WTC11 (cell line): ENCODE measurements around the gene TXNRD1.

Experiments
- CREM ChIP-seq: sonication (generic); formaldehyde crosslinking; IDR thresholded peaks from 2 replicates; pipeline ENCODE4 v1.8.1; 2022; ENCODE audit warnings: mild to moderate bottlenecking, missing genetic modification reagents, moderate library complexity
- CTCF ChIP-seq: fragments of 200-600 bp; IDR thresholded peaks from 2 replicates; pipeline ENCODE4 v1.8.0; 2022; ENCODE audit warnings: antibody characterized with exemption
- ESRRA ChIP-seq: sonication (generic); formaldehyde crosslinking; IDR thresholded peaks from 2 replicates; pipeline ENCODE4 v1.8.1; 2022; ENCODE audit warnings: mild to moderate bottlenecking, missing genetic modification reagents, borderline replicate concordance
- NR2C2 ChIP-seq: sonication (generic); formaldehyde crosslinking; IDR thresholded peaks from 2 replicates; pipeline ENCODE4 v1.8.0; 2022; ENCODE audit warnings: mild to moderate bottlenecking, missing genetic modification reagents
- SP1 ChIP-seq: sonication (generic); formaldehyde crosslinking; conservative IDR thresholded peaks from 2 replicates; pipeline ENCODE4 v1.8.1; 2022; ENCODE audit warnings: missing genetic modification reagents
- ZNF263 ChIP-seq: sonication (generic); formaldehyde crosslinking; IDR thresholded peaks from 2 replicates; pipeline ENCODE4 v1.8.1; 2022; ENCODE audit warnings: low read depth, mild to moderate bottlenecking, moderate library complexity, missing genetic modification reagents
- ZNF281 ChIP-seq: sonication (generic); formaldehyde crosslinking; IDR thresholded peaks from 2 replicates; pipeline ENCODE4 v1.8.0; 2023; ENCODE audit warnings: mild to moderate bottlenecking, missing genetic modification reagents
- ZNF532 ChIP-seq: fragments of 250-450 bp; sonication (Bioruptor Pico); IDR thresholded peaks from 2 replicates; pipeline ENCODE4 v1.9.0; 2021; ENCODE audit warnings: mild to moderate bottlenecking, borderline replicate concordance
- ZNF671 ChIP-seq: fragments of 250-450 bp; sonication (Bioruptor Pico); IDR thresholded peaks from 2 replicates; pipeline ENCODE4 v1.8.0; 2021; ENCODE audit warnings: mild to moderate bottlenecking
- TF ChIP-seq, protein P1 (sequence below): sonication (generic); formaldehyde crosslinking; IDR thresholded peaks from 2 replicates; pipeline ENCODE4 v1.8.0; 2022; ENCODE audit warnings: mild to moderate bottlenecking, missing genetic modification reagents
- TF ChIP-seq, protein P2 (sequence below): sonication (generic); formaldehyde crosslinking; IDR thresholded peaks from 2 replicates; pipeline ENCODE4 v1.8.1; 2023; ENCODE audit warnings: mild to moderate bottlenecking, missing genetic modification reagents, moderate library complexity
- TF ChIP-seq, protein P3 (sequence below): sonication (generic); formaldehyde crosslinking; IDR thresholded peaks from 2 replicates; pipeline ENCODE4 v1.8.1; 2023; ENCODE audit warnings: mild to moderate bottlenecking, missing genetic modification reagents
- TF ChIP-seq, protein P4 (sequence below): sonication (generic); formaldehyde crosslinking; IDR thresholded peaks from 2 replicates; pipeline ENCODE4 v1.8.1; 2022; ENCODE audit warnings: mild to moderate bottlenecking, moderate library complexity, missing genetic modification reagents

DNA sequence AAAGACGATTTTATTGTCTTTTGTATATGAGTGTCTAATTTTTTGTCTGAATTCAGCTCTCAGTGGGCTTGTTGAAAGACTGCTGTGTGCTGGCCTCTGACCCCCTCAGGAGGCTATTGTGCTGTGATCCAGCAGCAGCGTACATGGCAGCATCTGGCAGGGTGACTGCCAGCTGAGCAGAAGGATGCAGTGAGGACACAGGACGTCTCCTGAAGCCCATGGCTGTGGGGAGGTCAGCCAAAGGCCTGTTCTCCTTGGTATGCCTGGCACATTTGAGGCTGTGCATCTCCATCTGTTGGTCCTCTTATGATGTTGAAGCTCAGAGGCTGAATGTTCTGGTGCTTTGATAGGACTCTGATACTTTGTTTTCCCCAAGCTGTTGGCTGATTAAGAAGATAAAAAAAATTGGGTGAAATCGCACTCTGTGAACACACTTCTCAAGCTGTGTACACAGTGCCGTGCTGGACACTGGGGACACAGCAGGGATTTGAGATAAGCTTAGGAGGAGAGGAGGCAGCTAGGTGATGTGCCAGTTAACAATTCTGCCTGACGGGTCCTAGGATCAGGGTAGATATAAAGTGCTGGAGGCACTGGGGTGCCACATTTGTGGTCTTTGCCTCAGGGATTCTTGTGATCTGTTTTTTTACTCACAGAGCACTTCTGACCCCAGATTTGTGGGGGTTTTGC is 125.5 kb downstream of the TXNRD1 start:
- no peak for TF ChIP-seq CTCF
- TF ChIP-seq, protein P1, sequence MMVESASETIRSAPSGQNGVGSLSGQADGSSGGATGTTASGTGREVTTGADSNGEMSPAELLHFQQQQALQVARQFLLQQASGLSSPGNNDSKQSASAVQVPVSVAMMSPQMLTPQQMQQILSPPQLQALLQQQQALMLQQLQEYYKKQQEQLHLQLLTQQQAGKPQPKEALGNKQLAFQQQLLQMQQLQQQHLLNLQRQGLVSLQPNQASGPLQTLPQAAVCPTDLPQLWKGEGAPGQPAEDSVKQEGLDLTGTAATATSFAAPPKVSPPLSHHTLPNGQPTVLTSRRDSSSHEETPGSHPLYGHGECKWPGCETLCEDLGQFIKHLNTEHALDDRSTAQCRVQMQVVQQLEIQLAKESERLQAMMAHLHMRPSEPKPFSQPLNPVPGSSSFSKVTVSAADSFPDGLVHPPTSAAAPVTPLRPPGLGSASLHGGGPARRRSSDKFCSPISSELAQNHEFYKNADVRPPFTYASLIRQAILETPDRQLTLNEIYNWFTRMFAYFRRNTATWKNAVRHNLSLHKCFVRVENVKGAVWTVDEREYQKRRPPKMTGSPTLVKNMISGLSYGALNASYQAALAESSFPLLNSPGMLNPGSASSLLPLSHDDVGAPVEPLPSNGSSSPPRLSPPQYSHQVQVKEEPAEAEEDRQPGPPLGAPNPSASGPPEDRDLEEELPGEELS (CRISPR knock-in tag) = no peak
- TF ChIP-seq ESRRA (CRISPR knock-in tag) = no peak
- TF ChIP-seq, protein P2, sequence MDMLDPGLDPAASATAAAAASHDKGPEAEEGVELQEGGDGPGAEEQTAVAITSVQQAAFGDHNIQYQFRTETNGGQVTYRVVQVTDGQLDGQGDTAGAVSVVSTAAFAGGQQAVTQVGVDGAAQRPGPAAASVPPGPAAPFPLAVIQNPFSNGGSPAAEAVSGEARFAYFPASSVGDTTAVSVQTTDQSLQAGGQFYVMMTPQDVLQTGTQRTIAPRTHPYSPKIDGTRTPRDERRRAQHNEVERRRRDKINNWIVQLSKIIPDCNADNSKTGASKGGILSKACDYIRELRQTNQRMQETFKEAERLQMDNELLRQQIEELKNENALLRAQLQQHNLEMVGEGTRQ (CRISPR knock-in tag) = no peak
- TF ChIP-seq ZNF671 (CRISPR knock-in tag) = no peak
- TF ChIP-seq, protein P3, sequence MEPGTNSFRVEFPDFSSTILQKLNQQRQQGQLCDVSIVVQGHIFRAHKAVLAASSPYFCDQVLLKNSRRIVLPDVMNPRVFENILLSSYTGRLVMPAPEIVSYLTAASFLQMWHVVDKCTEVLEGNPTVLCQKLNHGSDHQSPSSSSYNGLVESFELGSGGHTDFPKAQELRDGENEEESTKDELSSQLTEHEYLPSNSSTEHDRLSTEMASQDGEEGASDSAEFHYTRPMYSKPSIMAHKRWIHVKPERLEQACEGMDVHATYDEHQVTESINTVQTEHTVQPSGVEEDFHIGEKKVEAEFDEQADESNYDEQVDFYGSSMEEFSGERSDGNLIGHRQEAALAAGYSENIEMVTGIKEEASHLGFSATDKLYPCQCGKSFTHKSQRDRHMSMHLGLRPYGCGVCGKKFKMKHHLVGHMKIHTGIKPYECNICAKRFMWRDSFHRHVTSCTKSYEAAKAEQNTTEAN = no peak
- TF ChIP-seq, protein P4, sequence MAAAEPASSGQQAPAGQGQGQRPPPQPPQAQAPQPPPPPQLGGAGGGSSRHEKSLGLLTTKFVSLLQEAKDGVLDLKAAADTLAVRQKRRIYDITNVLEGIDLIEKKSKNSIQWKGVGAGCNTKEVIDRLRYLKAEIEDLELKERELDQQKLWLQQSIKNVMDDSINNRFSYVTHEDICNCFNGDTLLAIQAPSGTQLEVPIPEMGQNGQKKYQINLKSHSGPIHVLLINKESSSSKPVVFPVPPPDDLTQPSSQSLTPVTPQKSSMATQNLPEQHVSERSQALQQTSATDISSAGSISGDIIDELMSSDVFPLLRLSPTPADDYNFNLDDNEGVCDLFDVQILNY (CRISPR knock-in tag) = no peak
- TF ChIP-seq ZNF532 (CRISPR knock-in tag) = no peak
- no peak for TF ChIP-seq CREM
- TF ChIP-seq ZNF281 (CRISPR knock-in tag) = no peak
- TF ChIP-seq ZNF263 (CRISPR knock-in tag) = no peak
- no peak for TF ChIP-seq SP1
- no peak for TF ChIP-seq NR2C2 (CRISPR knock-in tag)
